Loucy (cell line): ENCODE measurements around the gene PSMA8.

Experiments
- EZH2phosphoT487 ChIP-seq: fragments of 200-600 bp; IDR thresholded peaks from 2 replicates; pipeline ENCODE4 v1.6.1; 2018; ENCODE audit warnings: antibody characterized with exemption, mild to moderate bottlenecking, moderate library complexity, borderline replicate concordance
- TF ChIP-seq, protein P1 (sequence below): fragments of 200-600 bp; sonication (generic); conservative IDR thresholded peaks from 2 replicates; pipeline ENCODE4 v1.5.1; 2014; ENCODE audit warnings: mild to moderate bottlenecking, antibody characterized with exemption, low read length

DNA sequence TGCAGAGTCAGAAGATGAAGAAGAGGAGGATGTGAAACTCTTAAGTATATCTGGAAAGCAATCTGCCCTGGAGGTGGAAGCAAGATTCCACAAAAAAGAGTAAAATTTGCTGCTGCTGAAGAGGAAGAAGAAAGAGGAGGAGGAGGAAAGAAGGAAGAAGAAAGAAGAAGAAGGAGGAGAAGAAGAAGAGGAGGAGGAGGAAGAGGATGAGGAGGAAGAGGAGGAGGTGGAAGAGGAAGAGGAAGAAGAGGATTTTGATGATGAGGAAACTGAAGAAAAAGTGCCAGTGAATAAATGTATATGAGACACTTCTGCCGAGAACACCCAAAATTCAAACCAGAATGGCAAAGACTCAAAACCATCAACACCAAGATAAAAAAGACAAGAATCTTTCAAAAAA is 71.6 kb downstream of the PSMA8 start:
- no peak for TF ChIP-seq EZH2phosphoT487
- TF ChIP-seq, protein P1, sequence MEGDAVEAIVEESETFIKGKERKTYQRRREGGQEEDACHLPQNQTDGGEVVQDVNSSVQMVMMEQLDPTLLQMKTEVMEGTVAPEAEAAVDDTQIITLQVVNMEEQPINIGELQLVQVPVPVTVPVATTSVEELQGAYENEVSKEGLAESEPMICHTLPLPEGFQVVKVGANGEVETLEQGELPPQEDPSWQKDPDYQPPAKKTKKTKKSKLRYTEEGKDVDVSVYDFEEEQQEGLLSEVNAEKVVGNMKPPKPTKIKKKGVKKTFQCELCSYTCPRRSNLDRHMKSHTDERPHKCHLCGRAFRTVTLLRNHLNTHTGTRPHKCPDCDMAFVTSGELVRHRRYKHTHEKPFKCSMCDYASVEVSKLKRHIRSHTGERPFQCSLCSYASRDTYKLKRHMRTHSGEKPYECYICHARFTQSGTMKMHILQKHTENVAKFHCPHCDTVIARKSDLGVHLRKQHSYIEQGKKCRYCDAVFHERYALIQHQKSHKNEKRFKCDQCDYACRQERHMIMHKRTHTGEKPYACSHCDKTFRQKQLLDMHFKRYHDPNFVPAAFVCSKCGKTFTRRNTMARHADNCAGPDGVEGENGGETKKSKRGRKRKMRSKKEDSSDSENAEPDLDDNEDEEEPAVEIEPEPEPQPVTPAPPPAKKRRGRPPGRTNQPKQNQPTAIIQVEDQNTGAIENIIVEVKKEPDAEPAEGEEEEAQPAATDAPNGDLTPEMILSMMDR = no peak
